ENCODE measurements around the gene ISCU. TPM values are rescaled to one million over a fixed set of nuclear protein-coding genes. Genes with fewer than 3 reads are reported as not detected.

The ISCU gene
- total and polyA plus RNA-seq, 4 experiments from 2014 or later = 182 to 316 (median 231) TPM

DNA sequence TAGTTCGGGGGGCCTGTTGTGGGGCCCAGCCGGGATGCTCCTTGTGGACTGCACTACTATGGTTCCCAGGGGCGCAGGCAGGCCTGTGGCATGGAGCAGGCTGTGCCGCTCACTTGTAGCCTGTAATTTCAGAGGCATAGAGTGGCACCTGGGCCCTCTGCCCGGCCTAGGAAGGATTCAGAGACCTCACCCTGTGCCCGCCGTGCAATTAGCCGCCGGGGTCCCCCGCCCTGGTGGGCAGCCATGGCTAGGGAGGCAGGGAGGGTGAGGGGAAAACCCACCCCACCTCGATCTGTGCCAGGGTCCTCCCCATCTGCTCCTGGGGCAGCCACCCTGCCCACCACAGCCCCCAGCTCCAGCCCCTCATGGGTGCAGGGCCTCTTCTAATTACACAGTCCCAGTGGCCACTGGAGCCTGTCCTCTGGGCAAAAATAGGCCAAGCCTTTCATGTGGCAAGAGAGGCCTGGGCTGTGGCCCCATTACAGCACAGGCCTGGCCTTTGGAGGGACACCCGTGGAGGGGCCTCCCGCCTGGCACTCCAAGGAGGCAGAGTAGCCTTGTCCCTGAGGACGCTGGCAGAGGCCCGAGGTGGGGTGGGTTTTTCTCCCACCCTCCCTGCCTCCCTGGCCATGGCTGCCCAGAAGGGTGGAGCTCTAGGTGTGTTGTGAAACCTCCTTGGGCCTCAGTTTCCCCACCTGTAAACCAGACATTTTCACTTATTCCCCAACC lies 40.7 kb downstream of the ISCU start:
- Histone ChIP-seq H3K27me3 (ENCODE audit: insufficient read depth, low read length) (no peaks in the 10 kb centered on the region), H3K9me3 (ENCODE audit: control insufficient read depth in 1 of 2, low read length in 2 of 2) (no peaks in the 10 kb centered on the region), H3K27ac (ENCODE audit: low read depth, low read length) (no peak overlapping the region), H3K36me3 (ENCODE audit: insufficient read depth, low read length) (no peaks in the 10 kb centered on the region), H3K4me1 (ENCODE audit: insufficient read depth, low read length) (no peaks in the 10 kb centered on the region), H3K4me3 (ENCODE audit: low read length in 2 of 2) (no peak overlapping the region)
- no peaks in the 10 kb centered on the region for H3K27me3 Mint-ChIP-seq
- no peaks in the 10 kb centered on the region for H3K36me3 Mint-ChIP-seq
- intact Hi-C loops (cut with micrococcal nuclease) = no loop called here
- DNase-seq = no peak
- no peak overlapping the region for H3K27ac Mint-ChIP-seq
- ChIA-PET CTCF (ENCODE audit: partially characterized antibody) (interaction anchor here (1.5 kb wide), 1 partner anchor 50 kb away, joined by 3 read pairs; no protein-coding TSS in a partner anchor), POLR2A (ENCODE audit: partially characterized antibody) (no interaction called here)
- H3K4me1 Mint-ChIP-seq = no peaks in the 10 kb centered on the region
- no peaks in the 10 kb centered on the region for H3K9me3 Mint-ChIP-seq
- no peak overlapping the region for H3K4me3 Mint-ChIP-seq

DNA sequence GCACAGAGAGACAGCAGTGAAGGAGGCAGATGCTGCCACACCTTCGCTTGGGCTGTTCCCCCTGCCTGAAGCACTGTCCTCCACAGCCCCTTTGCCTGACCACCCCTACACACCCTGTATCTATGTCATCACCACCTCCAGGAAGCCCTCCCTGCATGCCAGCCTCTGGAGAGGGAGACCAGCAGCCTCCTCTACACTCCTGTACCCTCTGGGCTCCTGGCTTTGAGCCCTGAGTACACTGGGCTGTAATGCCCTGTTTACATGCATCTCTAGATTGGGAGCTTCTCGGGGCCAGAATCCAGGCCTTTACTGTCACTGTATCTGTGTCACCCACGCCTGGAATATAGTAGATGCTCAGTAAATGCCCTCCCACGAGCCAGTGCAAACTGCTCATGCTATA lies 41.3 kb downstream of the ISCU start:
- Mint-ChIP-seq H3K36me3 (no peaks in the 10 kb centered on the region), H3K4me1 (no peaks in the 10 kb centered on the region), H3K4me3 (no peak overlapping the region), H3K9me3 (no peaks in the 10 kb centered on the region), H3K27ac (peak overlapping the region in 3 of 7 donors; percentile 48 to 64 (median 50)), H3K27me3 (no peaks in the 10 kb centered on the region)
- Histone ChIP-seq H3K4me3 (ENCODE audit: low read length in 2 of 2) (no peak overlapping the region), H3K27ac (ENCODE audit: low read depth, low read length) (no peak overlapping the region), H3K4me1 (ENCODE audit: insufficient read depth, low read length) (no peaks in the 10 kb centered on the region), H3K9me3 (ENCODE audit: control insufficient read depth in 1 of 2, low read length in 2 of 2) (no peaks in the 10 kb centered on the region), H3K36me3 (ENCODE audit: insufficient read depth, low read length) (no peaks in the 10 kb centered on the region), H3K27me3 (ENCODE audit: insufficient read depth, low read length) (no peaks in the 10 kb centered on the region)
- CTCF ChIA-PET (ENCODE audit: partially characterized antibody) = interaction anchor here (1.0 to 1.5 kb wide), 2 partner anchors 14 to 50 kb away, joined by 3 to 4 read pairs; no protein-coding TSS in a partner anchor
- POLR2A ChIA-PET (ENCODE audit: partially characterized antibody) = no interaction called here
- intact Hi-C loops (cut with micrococcal nuclease) = no loop called here
- no peak for DNase-seq

DNA sequence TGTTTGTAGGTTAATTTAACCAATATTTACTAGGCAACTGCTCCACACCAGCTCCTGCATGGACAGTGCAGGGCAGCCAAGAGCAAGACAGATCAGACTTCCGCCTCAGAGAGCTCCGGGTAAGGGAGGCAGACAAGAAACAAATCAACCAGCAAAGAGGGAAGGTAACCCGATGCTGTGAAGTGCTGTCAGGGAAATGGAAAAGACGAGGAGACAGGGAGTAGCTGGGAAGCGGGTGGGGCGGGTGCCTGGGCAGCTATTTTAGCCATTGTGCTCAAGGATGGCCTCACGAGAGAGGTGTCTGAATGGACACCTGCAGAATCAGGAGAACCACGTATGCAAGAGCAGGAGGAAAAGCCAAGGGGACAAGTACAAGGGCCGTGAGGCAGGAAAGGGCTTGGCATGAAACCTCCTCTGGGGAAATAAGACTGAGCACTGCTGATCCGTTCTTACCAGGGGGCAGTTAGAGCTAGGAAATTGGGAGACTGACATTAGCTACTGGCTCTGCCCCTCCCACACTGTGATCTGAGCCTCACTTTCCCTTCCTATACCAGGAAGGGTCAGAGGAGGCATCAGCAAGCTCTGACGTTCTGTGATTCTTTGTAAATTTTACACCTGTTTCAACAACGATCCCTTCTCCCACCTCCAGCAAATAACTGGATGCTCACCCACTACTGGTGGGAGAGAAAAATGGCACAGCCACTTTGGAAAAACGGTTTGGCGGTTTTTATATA lies 42.0 kb downstream of the ISCU start:
- no peaks in the 10 kb centered on the region for H3K9me3 Mint-ChIP-seq
- no peak overlapping the region for H3K4me3 ChIP-seq (ENCODE audit: low read length in 2 of 2)

DNA sequence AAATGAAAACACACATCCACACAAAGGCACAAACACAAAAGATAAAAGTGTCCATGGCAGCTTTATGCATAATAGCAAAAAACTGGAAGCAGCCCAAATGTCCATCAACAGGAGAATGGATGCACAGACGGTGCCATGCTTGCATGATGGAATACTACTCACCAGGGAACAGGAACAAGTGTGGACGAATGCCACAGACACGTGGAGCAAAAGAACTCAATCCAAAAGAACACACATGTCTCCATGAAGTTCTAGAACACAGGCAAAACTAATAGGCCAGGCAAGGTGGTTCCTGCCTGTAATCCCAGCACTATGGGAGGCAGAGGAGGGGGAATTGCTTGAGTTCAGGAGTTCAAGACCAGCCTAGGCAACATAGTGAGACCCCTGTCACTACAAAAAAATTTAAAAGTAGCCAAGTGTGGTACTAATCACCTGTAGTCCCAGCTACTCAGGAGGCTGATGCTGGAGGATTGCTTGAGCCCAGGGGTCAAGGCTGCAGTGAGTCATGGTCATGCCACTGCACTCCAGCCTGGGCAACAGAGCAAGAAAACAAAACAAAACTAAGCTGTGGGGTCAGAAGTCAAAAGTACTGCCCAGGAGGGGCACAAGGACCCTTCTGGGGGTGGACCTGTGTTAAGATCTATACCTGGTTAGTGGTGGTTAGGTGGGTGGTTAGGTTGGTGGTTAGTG lies 42.7 kb downstream of the ISCU start:
- intact Hi-C loops (cut with micrococcal nuclease) = no loop called here
- Mint-ChIP-seq H3K4me1 (no peaks in the 10 kb centered on the region), H3K27me3 (no peaks in the 10 kb centered on the region), H3K27ac (peak overlapping the region in 1 of 7 donors; percentile 24), H3K36me3 (no peaks in the 10 kb centered on the region), H3K4me3 (no peak overlapping the region), H3K9me3 (no peaks in the 10 kb centered on the region)
- no peaks in the 10 kb centered on the region for H3K27me3 ChIP-seq (ENCODE audit: insufficient read depth, low read length)
- CTCF ChIA-PET (ENCODE audit: partially characterized antibody) = interaction anchor here (1.3 kb wide), 1 partner anchor 15 kb away, joined by 4 read pairs; no protein-coding TSS in a partner anchor
- H3K27ac ChIP-seq (ENCODE audit: low read depth, low read length) = no peak overlapping the region
- H3K4me1 ChIP-seq (ENCODE audit: insufficient read depth, low read length) = no peaks in the 10 kb centered on the region
- no peak overlapping the region for H3K4me3 ChIP-seq (ENCODE audit: low read length in 2 of 2)
- no peaks in the 10 kb centered on the region for H3K36me3 ChIP-seq (ENCODE audit: insufficient read depth, low read length)
- H3K9me3 ChIP-seq (ENCODE audit: control insufficient read depth in 1 of 2, low read length in 2 of 2) = no peaks in the 10 kb centered on the region
- DNase-seq = no peak
- POLR2A ChIA-PET (ENCODE audit: partially characterized antibody) = no interaction called here

More for the DNA sequence above, 42.0 kb downstream of the ISCU start:
- intact Hi-C loops (cut with micrococcal nuclease) = no loop called here
- Mint-ChIP-seq H3K4me1 (no peaks in the 10 kb centered on the region), H3K27me3 (no peaks in the 10 kb centered on the region), H3K27ac (peak overlapping the region in 1 of 7 donors; percentile 24), H3K36me3 (no peaks in the 10 kb centered on the region), H3K4me3 (no peak overlapping the region)
- H3K27me3 ChIP-seq (ENCODE audit: insufficient read depth, low read length) = no peaks in the 10 kb centered on the region
- no peaks in the 10 kb centered on the region for H3K36me3 ChIP-seq (ENCODE audit: insufficient read depth, low read length)
- H3K9me3 ChIP-seq (ENCODE audit: control insufficient read depth in 1 of 2, low read length in 2 of 2) = no peaks in the 10 kb centered on the region
- H3K27ac ChIP-seq (ENCODE audit: low read depth, low read length) = no peak overlapping the region
- DNase-seq = no peak
- ChIA-PET POLR2A (ENCODE audit: partially characterized antibody) (no interaction called here), CTCF (ENCODE audit: partially characterized antibody) (interaction anchor here (1.0 to 1.5 kb wide), 3 partner anchors 14 to 49 kb away, joined by 3 to 4 read pairs (median 4); no protein-coding TSS in a partner anchor)
- H3K4me1 ChIP-seq (ENCODE audit: insufficient read depth, low read length) = no peaks in the 10 kb centered on the region

DNA sequence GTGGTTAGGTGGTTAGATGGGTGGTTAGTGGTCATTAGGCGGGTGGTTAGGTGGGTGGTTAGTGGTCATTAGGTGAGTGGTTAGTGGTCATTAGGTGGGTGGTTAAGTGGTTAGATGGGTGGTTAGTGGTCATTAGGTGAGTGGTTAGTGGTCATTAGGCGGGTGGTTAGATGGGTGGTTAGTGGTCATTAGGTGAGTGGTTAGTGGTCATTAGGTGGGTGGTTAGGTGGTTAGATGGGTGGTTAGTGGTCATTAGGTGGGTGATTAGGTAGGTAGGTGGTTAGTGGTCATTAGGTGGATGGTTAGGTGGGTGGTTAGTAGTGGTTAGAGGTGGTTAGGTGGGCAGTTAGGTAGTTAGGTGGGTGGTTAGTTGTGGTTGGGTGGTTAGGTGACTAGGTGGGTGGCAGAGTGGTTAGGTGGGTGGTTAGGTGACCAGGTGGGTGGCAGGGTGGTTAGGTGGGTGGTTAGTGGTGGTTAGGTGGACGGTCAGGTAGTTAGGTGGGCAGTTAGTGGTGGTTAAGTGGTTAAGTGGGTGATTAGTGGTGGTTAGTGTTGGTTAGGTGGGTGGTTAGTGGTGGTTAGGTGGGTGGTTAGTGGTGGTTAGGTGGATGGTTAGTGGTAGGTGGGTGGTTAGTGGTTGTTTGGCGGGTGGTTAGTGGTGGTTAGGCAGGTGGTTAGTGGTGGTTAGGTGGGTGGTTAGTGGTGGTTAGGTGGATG lies 43.5 kb downstream of the ISCU start:
- H3K9me3 Mint-ChIP-seq = no peaks in the 10 kb centered on the region
- CTCF ChIA-PET (ENCODE audit: partially characterized antibody) = interaction anchor here (4.1 kb wide), 1 partner anchor 12 kb away, joined by 29 read pairs; no protein-coding TSS in a partner anchor
- Histone ChIP-seq H3K9me3 (ENCODE audit: control insufficient read depth in 1 of 2, low read length in 2 of 2) (no peaks in the 10 kb centered on the region), H3K4me3 (ENCODE audit: low read length in 2 of 2) (no peak overlapping the region), H3K27ac (ENCODE audit: low read depth, low read length) (no peak overlapping the region), H3K36me3 (ENCODE audit: insufficient read depth, low read length) (no peaks in the 10 kb centered on the region), H3K27me3 (ENCODE audit: insufficient read depth, low read length) (no peaks in the 10 kb centered on the region), H3K4me1 (ENCODE audit: insufficient read depth, low read length) (no peaks in the 10 kb centered on the region)
- no peak for DNase-seq
- no peaks in the 10 kb centered on the region for H3K36me3 Mint-ChIP-seq
- intact Hi-C loops (cut with micrococcal nuclease) = no loop called here
- no peak overlapping the region for H3K4me3 Mint-ChIP-seq
- H3K27ac Mint-ChIP-seq = peak overlapping the region in 3 of 7 donors; percentile 42 to 83 (median 48)
- POLR2A ChIA-PET (ENCODE audit: partially characterized antibody) = no interaction called here
- H3K27me3 Mint-ChIP-seq = no peaks in the 10 kb centered on the region
- no peaks in the 10 kb centered on the region for H3K4me1 Mint-ChIP-seq

DNA sequence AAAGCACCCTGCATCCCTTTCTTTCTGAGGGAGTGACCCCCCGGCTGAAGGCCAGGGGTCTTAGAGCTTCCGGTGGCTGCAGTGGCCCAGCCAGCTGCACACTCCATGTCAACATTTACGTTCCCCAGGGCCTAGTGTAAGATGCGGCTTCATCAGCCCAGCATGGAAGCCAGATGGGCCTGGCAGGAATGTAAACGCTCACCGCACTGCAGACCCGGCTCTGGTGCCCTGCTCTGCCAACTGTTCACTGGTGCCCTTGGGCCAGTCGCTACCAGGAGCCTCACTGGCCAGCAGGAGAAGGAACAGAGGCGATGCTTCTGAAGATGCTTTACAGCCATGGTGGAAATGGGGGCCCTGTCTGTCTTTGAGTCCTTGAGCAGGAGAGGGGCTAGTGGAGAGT lies 44.1 kb downstream of the ISCU start:
- DNase-seq = no peak
- Histone ChIP-seq H3K36me3 (ENCODE audit: insufficient read depth, low read length) (no peaks in the 10 kb centered on the region), H3K4me3 (ENCODE audit: low read length in 2 of 2) (no peak overlapping the region), H3K27me3 (ENCODE audit: insufficient read depth, low read length) (no peaks in the 10 kb centered on the region), H3K4me1 (ENCODE audit: insufficient read depth, low read length) (no peaks in the 10 kb centered on the region), H3K27ac (ENCODE audit: low read depth, low read length) (no peak overlapping the region), H3K9me3 (ENCODE audit: control insufficient read depth in 1 of 2, low read length in 2 of 2) (no peaks in the 10 kb centered on the region)
- Mint-ChIP-seq H3K27me3 (no peaks in the 10 kb centered on the region), H3K4me3 (no peak overlapping the region), H3K27ac (no peak overlapping the region), H3K4me1 (peaks cover 0 to 2% (median under 1%) of the 10 kb centered on the region in 4 donors), H3K9me3 (no peaks in the 10 kb centered on the region), H3K36me3 (no peaks in the 10 kb centered on the region)
- intact Hi-C loops (cut with micrococcal nuclease) = no loop called here
- POLR2A ChIA-PET (ENCODE audit: partially characterized antibody) = no interaction called here
- CTCF ChIA-PET (ENCODE audit: partially characterized antibody) = interaction anchor here (4.1 kb wide), 1 partner anchor 11 kb away, joined by 29 read pairs; no protein-coding TSS in a partner anchor
